ENCODE measurements around the gene ATRAID. TPM values are rescaled to one million over a fixed set of nuclear protein-coding genes. Genes with fewer than 3 reads are reported as not detected.
A peak's percentile ranks its signal among the peaks of the same experiment; 100 is the strongest.

Gene ATRAID
- total and polyA plus RNA-seq, 2 experiments from 2014 or later, result 129 to 154 TPM

- H3K4me3 Mint-ChIP-seq, result no peak overlapping the region
- H3K27ac ChIP-seq (ENCODE audit: low read depth), result no peak overlapping the region
- H3K9me2 ChIP-seq (ENCODE audit: insufficient read depth), result no peaks in the 10 kb centered on the region
- peaks cover 2% of the 10 kb centered on the region for H3K27me3 Mint-ChIP-seq (ENCODE audit: insufficient read depth, low read depth, poor library complexity)
- H4K20me1 ChIP-seq (replicated peaks; ENCODE audit: insufficient read depth), result no peaks in the 10 kb centered on the region
- H3K27ac Mint-ChIP-seq, result no peak overlapping the region
- no peaks in the 10 kb centered on the region for H3K9me3 Mint-ChIP-seq
- no peaks in the 10 kb centered on the region for H3K79me2 ChIP-seq (replicated peaks; ENCODE audit: insufficient read depth)
- H3K36me3 Mint-ChIP-seq (ENCODE audit: low read depth), result no peaks in the 10 kb centered on the region
- TF ChIP-seq, protein P1, sequence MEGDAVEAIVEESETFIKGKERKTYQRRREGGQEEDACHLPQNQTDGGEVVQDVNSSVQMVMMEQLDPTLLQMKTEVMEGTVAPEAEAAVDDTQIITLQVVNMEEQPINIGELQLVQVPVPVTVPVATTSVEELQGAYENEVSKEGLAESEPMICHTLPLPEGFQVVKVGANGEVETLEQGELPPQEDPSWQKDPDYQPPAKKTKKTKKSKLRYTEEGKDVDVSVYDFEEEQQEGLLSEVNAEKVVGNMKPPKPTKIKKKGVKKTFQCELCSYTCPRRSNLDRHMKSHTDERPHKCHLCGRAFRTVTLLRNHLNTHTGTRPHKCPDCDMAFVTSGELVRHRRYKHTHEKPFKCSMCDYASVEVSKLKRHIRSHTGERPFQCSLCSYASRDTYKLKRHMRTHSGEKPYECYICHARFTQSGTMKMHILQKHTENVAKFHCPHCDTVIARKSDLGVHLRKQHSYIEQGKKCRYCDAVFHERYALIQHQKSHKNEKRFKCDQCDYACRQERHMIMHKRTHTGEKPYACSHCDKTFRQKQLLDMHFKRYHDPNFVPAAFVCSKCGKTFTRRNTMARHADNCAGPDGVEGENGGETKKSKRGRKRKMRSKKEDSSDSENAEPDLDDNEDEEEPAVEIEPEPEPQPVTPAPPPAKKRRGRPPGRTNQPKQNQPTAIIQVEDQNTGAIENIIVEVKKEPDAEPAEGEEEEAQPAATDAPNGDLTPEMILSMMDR (conservative IDR thresholded peaks at IDR 0.05; ENCODE audit: low read depth in 2 of 2), result peak; percentile 80 to 84
- no peak for TF ChIP-seq NANOG (IDR thresholded peaks at IDR 0.05; ENCODE audit: borderline replicate concordance)
- no peak overlapping the region for H3K4me2 ChIP-seq
- H2AFZ ChIP-seq, result no peak overlapping the region
- H3K36me3 ChIP-seq (ENCODE audit: insufficient read depth), result no peaks in the 10 kb centered on the region
- H3K4me3 ChIP-seq, result no peak overlapping the region
- ATAC-seq (peak; percentile 97), DNase-seq (ENCODE audit: low spot score) (peak; percentile 83)
- no peaks in the 10 kb centered on the region for H3K4me1 Mint-ChIP-seq
- no peaks in the 10 kb centered on the region for H3F3A ChIP-seq (replicated peaks; ENCODE audit: low read depth)
- no peaks in the 10 kb centered on the region for H3K27me3 ChIP-seq (ENCODE audit: insufficient read depth)
- H3K4me1 ChIP-seq (ENCODE audit: insufficient read depth), result no peaks in the 10 kb centered on the region
Measured at GRCh38 chr2:27191070-27191829, 20.6 kb upstream of the ATRAID start.

DNA sequence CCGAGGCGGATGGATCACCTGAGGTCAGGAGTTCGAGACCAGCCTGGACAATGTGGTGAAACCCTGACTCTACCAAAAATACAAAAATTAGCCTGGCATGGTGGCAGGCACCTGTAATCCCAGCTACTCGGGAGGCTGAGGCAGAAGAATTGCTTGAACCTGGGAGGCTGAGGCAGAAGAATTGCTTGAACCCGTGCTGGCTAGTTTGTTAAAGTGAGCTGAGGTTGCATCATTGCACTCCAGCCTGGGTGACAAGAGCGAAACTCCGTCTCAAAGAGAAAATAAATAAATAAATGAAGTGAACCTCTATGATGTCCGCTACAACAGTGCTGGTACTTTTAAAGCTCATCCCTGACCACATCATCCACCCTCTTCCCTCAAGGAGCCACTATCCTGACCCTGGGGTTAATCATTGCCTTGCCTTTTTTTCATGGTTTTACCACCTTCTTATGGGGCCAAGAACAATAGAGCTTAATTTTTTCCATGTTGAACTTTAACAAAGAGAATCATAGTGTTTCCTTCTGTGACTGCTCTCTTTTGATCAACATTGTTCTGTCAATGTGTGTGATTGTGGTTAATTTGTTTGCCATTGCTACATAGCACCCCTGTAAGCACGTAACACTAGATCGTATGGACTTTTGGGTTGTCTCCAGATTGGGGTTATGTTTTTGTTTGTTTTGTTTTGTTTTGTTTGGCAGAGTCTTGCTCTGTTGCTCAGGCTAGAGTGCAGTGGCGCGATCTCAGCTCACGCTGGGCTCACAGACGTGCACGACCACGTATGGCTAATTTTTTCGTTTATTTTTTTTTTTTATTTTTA lies 17.1 kb upstream of the ATRAID start:
- Mint-ChIP-seq H3K4me1 (no peaks in the 10 kb centered on the region), H3K4me3 (no peak overlapping the region), H3K27me3 (ENCODE audit: insufficient read depth, low read depth, poor library complexity) (no peaks in the 10 kb centered on the region), H3K9me3 (no peaks in the 10 kb centered on the region), H3K36me3 (ENCODE audit: low read depth) (peaks cover 8% of the 10 kb centered on the region), H3K27ac (no peak overlapping the region)
- no peak overlapping the region for H3K4me2 ChIP-seq
- DNase-seq (ENCODE audit: low spot score) (no peak), ATAC-seq (no peak)
- H3K4me1 ChIP-seq (ENCODE audit: insufficient read depth), result no peaks in the 10 kb centered on the region
- H3K79me2 ChIP-seq (replicated peaks; ENCODE audit: insufficient read depth), result no peaks in the 10 kb centered on the region
- H3K27ac ChIP-seq (ENCODE audit: low read depth), result no peak overlapping the region
- H3K9me2 ChIP-seq (ENCODE audit: insufficient read depth), result no peaks in the 10 kb centered on the region
- H3K36me3 ChIP-seq (ENCODE audit: insufficient read depth), result no peaks in the 10 kb centered on the region
- no peak overlapping the region for H2AFZ ChIP-seq
- H3K27me3 ChIP-seq (ENCODE audit: insufficient read depth), result no peaks in the 10 kb centered on the region
- no peaks in the 10 kb centered on the region for H3F3A ChIP-seq (replicated peaks; ENCODE audit: low read depth)
- H3K4me3 ChIP-seq, result no peak overlapping the region
- H4K20me1 ChIP-seq (replicated peaks; ENCODE audit: insufficient read depth), result no peaks in the 10 kb centered on the region
- TF ChIP-seq STAT1 (IDR thresholded peaks at IDR 0.05; ENCODE audit: unreplicated experiment) (no peak), REST (IDR thresholded peaks at IDR 0.05; ENCODE audit: unreplicated experiment) (no peak), NANOG (IDR thresholded peaks at IDR 0.05; ENCODE audit: borderline replicate concordance) (no peak), EZH2phosphoT487 (IDR thresholded peaks at IDR 0.05; ENCODE audit: unreplicated experiment) (no peak), ZNF331 (CRISPR knock-in tag; IDR thresholded peaks at IDR 0.05; ENCODE audit: low read depth) (no peak), POLR2AphosphoS5 (IDR thresholded peaks at IDR 0.05; ENCODE audit: low read depth) (no peak)
- TF ChIP-seq, protein P2, sequence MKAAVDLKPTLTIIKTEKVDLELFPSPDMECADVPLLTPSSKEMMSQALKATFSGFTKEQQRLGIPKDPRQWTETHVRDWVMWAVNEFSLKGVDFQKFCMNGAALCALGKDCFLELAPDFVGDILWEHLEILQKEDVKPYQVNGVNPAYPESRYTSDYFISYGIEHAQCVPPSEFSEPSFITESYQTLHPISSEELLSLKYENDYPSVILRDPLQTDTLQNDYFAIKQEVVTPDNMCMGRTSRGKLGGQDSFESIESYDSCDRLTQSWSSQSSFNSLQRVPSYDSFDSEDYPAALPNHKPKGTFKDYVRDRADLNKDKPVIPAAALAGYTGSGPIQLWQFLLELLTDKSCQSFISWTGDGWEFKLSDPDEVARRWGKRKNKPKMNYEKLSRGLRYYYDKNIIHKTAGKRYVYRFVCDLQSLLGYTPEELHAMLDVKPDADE (IDR thresholded peaks at IDR 0.05), result no peak
- TF ChIP-seq, protein P1 (conservative IDR thresholded peaks at IDR 0.05; ENCODE audit: low read depth in 2 of 2), result no peak

Measured in GM23338 (cell line).